Neural cell (in vitro differentiated cells): ENCODE measurements around the gene FCHSD2. TPM values are rescaled to one million over a fixed set of nuclear protein-coding genes. Genes with fewer than 3 reads are reported as not detected.

ENCODE experiments used
- H2AFZ ChIP-seq: fragments of 200-600, 300-800 bp; sonication (generic), shearing (Covaris generic); 2 replicates; pipeline ENCODE4 v1.6.0; 2014; ENCODE audit warnings: low read depth, mild to moderate bottlenecking, antibody characterized with exemption, low read length, moderate library complexity
- H3F3A ChIP-seq: fragments of 200-600 bp; shearing (Covaris generic); 2 replicates; pipeline ENCODE4 v1.6.1; 2016; ENCODE audit warnings: mild to moderate bottlenecking, moderate library complexity, mixed read lengths, antibody characterized with exemption, low read length; ENCODE audit not compliant: insufficient read depth, poor library complexity, severe bottlenecking
- H3K27ac ChIP-seq: fragments of 200-600, 300-800 bp; sonication (generic), shearing (Covaris generic); 2 replicates; pipeline ENCODE4 v1.5.1; 2014; ENCODE audit warnings: mild to moderate bottlenecking, low read length, moderate library complexity
- H3K27me3 ChIP-seq: fragments of 300-800, 200-600 bp; sonication (generic), shearing (Covaris generic); 2 replicates; pipeline ENCODE4 v1.6.0; 2014; ENCODE audit warnings: mild to moderate bottlenecking, low read depth, low read length, moderate library complexity; ENCODE audit not compliant: insufficient read depth
- H3K36me3 ChIP-seq: fragments of 300-800, 200-600 bp; sonication (generic), shearing (Covaris generic); 2 replicates; pipeline ENCODE4 v1.5.1; 2014; ENCODE audit warnings: mild to moderate bottlenecking, antibody characterized with exemption, low read length, moderate library complexity; ENCODE audit not compliant: insufficient read depth
- H3K4me2 ChIP-seq: fragments of 300-800, 200-600 bp; sonication (generic), shearing (Covaris generic); 2 replicates; pipeline ENCODE4 v1.6.0; 2014; ENCODE audit warnings: mild to moderate bottlenecking, low read length
- H3K4me3 ChIP-seq: fragments of 300-800, 200-600 bp; sonication (generic), shearing (Covaris generic); 2 replicates; pipeline ENCODE4 v1.5.1; 2014; ENCODE audit warnings: mild to moderate bottlenecking, low read length, moderate library complexity
- H3K79me2 ChIP-seq: fragments of 200-600 bp; shearing (Covaris generic); replicated peaks from 2 replicates; pipeline ENCODE4 v1.6.0; 2014; ENCODE audit warnings: mild to moderate bottlenecking, low read length, moderate library complexity; ENCODE audit not compliant: insufficient read depth
- H3K9ac ChIP-seq: fragments of 300-800, 200-600 bp; sonication (generic), shearing (Covaris generic); 2 replicates; pipeline ENCODE4 v1.6.1; 2016; ENCODE audit warnings: mild to moderate bottlenecking, low read length, mixed read lengths
- H3K9me2 ChIP-seq: fragments of 200-600 bp; shearing (Covaris generic); 2 replicates; pipeline ENCODE4 v1.6.1; 2016; ENCODE audit warnings: mild to moderate bottlenecking, low read length, mixed read lengths; ENCODE audit not compliant: insufficient read depth
- H3K9me3 ChIP-seq: fragments of 200-600, 300-800 bp; sonication (generic), shearing (Covaris generic); 2 replicates; pipeline ENCODE4 v1.6.1; 2016; ENCODE audit warnings: mild to moderate bottlenecking, mixed run types, low read length, moderate library complexity, mixed read lengths
- H4K20me1 ChIP-seq: fragments of 200-600 bp; shearing (Covaris generic); 2 replicates; pipeline ENCODE4 v1.6.1; 2016; ENCODE audit warnings: mild to moderate bottlenecking, mixed run types; ENCODE audit not compliant: insufficient read depth
- EP300 ChIP-seq: fragments of 450-650 bp; conservative IDR thresholded peaks from 2 replicates; pipeline ENCODE4 v1.6.1; 2014; ENCODE audit warnings: antibody characterized with exemption, mild to moderate bottlenecking, moderate library complexity; ENCODE audit not compliant: poor library complexity, severe bottlenecking
- EZH2 ChIP-seq: fragments of 200-600, 300-800 bp; shearing (Covaris generic), sonication (generic); IDR thresholded peaks from 2 replicates; pipeline ENCODE4 v1.6.1; 2014; ENCODE audit warnings: antibody characterized with exemption, low read length, borderline replicate concordance, mild to moderate bottlenecking; ENCODE audit not compliant: insufficient read depth, poor library complexity, severe bottlenecking
- MXI1 ChIP-seq: fragments of 450-650 bp; conservative IDR thresholded peaks from 2 replicates; pipeline ENCODE4 v1.6.1; 2014; ENCODE audit warnings: antibody characterized with exemption, mild to moderate bottlenecking; ENCODE audit not compliant: poor library complexity, severe bottlenecking
- POLR2AphosphoS5 ChIP-seq: IDR thresholded peaks from 2 replicates; pipeline ENCODE4 v1.6.1; 2012
- RAD21 ChIP-seq: fragments of 450-650 bp; conservative IDR thresholded peaks from 2 replicates; pipeline ENCODE4 v1.6.1; 2014; ENCODE audit warnings: antibody characterized with exemption, mild to moderate bottlenecking, moderate library complexity
- SMC3 ChIP-seq: fragments of 450-650 bp; conservative IDR thresholded peaks from 2 replicates; pipeline ENCODE4 v1.6.1; 2014; ENCODE audit warnings: antibody characterized with exemption, mild to moderate bottlenecking, moderate library complexity; ENCODE audit not compliant: poor library complexity
- TAF1 ChIP-seq: IDR thresholded peaks from 2 replicates; pipeline ENCODE4 v1.6.1; 2012; ENCODE audit warnings: low read depth
- polyA plus RNA-seq: library from polyadenylated mRNA; depleted of rRNA; stranded (reverse); fragments of >200 nt; gene quantifications from 2 replicates; pipeline ENCODE4 v1.2.3, GENCODE V29; 2014
- TF ChIP-seq, protein P1 (sequence below): fragments of 450-650 bp; IDR thresholded peaks from 2 replicates; pipeline ENCODE4 v1.5.1; 2014; ENCODE audit warnings: antibody characterized with exemption, mild to moderate bottlenecking, moderate library complexity; ENCODE audit not compliant: poor library complexity, severe bottlenecking
- TF ChIP-seq, protein P2 (sequence below): IDR thresholded peaks from 2 replicates; pipeline ENCODE4 v1.6.1; 2012; ENCODE audit warnings: borderline replicate concordance

FCHSD2 gene
- polyA plus RNA-seq, 1 donor from 2014 or later = 40.8 TPM

DNA sequence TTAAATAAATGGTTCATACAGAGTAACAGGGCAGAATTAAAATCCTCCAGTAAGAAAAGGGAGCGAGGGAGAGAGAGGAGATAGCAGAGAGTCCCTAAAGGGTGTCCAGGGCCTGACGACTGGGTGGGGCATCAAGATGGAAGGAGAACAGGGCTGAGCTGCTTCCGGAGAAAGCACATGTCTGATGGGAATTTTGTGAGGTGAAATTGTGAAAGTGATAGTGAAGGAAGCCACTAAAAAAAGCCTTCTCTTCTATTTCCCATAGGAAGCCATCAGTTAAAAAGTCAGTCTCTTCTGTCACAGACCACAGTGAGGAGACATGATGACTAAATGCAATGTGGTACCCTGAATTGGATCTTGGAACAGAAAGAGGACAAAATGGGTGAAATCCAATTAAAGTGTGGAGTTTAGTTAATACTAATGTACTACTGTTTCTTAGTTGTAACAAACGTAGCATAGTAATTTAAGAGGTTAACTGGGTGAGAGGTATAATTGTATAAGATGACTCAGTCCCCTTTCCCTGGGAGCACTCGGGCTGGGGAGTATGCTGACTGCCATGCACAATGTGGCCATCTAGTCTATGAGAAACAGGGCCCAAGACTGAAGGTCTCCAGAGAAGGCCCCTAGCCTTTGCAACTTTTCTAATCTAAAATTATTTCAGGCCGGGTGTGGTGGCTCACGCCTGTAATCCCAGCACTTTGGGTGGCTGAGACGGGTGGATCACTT lies 29.5 kb upstream of the FCHSD2 start:
- no peak overlapping the region for H3K9ac ChIP-seq
- H3K4me3 ChIP-seq = no peak overlapping the region
- H3K27me3 ChIP-seq = no peaks in the 10 kb centered on the region
- no peaks in the 10 kb centered on the region for H3K36me3 ChIP-seq
- H2AFZ ChIP-seq = no peak overlapping the region
- no peak overlapping the region for H3K4me2 ChIP-seq
- H3F3A ChIP-seq = no peaks in the 10 kb centered on the region
- TF ChIP-seq TAF1 (no peak), EP300 (no peak), SMC3 (no peak)
- TF ChIP-seq, protein P1, sequence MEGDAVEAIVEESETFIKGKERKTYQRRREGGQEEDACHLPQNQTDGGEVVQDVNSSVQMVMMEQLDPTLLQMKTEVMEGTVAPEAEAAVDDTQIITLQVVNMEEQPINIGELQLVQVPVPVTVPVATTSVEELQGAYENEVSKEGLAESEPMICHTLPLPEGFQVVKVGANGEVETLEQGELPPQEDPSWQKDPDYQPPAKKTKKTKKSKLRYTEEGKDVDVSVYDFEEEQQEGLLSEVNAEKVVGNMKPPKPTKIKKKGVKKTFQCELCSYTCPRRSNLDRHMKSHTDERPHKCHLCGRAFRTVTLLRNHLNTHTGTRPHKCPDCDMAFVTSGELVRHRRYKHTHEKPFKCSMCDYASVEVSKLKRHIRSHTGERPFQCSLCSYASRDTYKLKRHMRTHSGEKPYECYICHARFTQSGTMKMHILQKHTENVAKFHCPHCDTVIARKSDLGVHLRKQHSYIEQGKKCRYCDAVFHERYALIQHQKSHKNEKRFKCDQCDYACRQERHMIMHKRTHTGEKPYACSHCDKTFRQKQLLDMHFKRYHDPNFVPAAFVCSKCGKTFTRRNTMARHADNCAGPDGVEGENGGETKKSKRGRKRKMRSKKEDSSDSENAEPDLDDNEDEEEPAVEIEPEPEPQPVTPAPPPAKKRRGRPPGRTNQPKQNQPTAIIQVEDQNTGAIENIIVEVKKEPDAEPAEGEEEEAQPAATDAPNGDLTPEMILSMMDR = no peak
- no peaks in the 10 kb centered on the region for H3K79me2 ChIP-seq
- no peak overlapping the region for H3K27ac ChIP-seq
- no peaks in the 10 kb centered on the region for H3K9me2 ChIP-seq
- H4K20me1 ChIP-seq = no peaks in the 10 kb centered on the region
- H3K9me3 ChIP-seq = no peaks in the 10 kb centered on the region

DNA sequence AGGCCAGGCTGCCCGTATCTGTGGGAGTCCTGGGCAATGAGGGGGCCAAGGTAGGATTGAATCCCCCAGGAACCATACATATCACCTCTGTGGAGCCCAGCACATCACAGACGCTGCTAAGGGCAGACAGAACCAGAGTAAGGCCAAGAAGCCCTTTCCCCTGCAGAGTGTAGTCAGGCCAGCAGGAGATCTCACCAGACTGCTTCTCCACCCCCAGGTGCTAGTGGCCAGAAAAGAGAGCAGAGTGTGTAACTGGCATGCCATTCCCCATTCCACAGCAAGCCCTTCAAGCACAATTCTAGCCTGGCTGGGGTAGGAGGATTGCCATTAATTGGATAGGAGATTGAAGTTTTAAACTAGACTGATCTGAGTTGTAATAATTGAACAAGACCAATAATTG lies 28.0 kb upstream of the FCHSD2 start:
- Histone ChIP-seq H3K79me2 (no peaks in the 10 kb centered on the region), H3K27ac (no peak overlapping the region), H2AFZ (no peak overlapping the region), H3K36me3 (no peaks in the 10 kb centered on the region), H3K9me2 (no peaks in the 10 kb centered on the region), H3F3A (no peaks in the 10 kb centered on the region), H3K9me3 (no peaks in the 10 kb centered on the region), H3K4me2 (no peak overlapping the region), H3K27me3 (no peaks in the 10 kb centered on the region), H4K20me1 (no peaks in the 10 kb centered on the region), H3K9ac (no peak overlapping the region), H3K4me3 (no peak overlapping the region)
- TF ChIP-seq MXI1 (no peak), POLR2AphosphoS5 (no peak), RAD21 (no peak), TAF1 (no peak), EP300 (no peak), SMC3 (no peak), EZH2 (no peak)
- TF ChIP-seq, protein P1 = no peak
- TF ChIP-seq, protein P2, sequence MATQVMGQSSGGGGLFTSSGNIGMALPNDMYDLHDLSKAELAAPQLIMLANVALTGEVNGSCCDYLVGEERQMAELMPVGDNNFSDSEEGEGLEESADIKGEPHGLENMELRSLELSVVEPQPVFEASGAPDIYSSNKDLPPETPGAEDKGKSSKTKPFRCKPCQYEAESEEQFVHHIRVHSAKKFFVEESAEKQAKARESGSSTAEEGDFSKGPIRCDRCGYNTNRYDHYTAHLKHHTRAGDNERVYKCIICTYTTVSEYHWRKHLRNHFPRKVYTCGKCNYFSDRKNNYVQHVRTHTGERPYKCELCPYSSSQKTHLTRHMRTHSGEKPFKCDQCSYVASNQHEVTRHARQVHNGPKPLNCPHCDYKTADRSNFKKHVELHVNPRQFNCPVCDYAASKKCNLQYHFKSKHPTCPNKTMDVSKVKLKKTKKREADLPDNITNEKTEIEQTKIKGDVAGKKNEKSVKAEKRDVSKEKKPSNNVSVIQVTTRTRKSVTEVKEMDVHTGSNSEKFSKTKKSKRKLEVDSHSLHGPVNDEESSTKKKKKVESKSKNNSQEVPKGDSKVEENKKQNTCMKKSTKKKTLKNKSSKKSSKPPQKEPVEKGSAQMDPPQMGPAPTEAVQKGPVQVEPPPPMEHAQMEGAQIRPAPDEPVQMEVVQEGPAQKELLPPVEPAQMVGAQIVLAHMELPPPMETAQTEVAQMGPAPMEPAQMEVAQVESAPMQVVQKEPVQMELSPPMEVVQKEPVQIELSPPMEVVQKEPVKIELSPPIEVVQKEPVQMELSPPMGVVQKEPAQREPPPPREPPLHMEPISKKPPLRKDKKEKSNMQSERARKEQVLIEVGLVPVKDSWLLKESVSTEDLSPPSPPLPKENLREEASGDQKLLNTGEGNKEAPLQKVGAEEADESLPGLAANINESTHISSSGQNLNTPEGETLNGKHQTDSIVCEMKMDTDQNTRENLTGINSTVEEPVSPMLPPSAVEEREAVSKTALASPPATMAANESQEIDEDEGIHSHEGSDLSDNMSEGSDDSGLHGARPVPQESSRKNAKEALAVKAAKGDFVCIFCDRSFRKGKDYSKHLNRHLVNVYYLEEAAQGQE = no peak
